ENCODE measurements around the gene ARRDC1.

ARRDC1 gene

GRCh38 chr9:137631345-137632229, 26.1 kb downstream of the ARRDC1 start:
- TF ChIP-seq CTCF (IDR thresholded peaks at IDR 0.05; ENCODE audit: insufficient read depth, low read length, missing control alignments): no peak
- POLR2A ChIA-PET: no interaction called here
- DNase-seq (ENCODE audit: low read depth, low spot score): no peak
- CTCF ChIA-PET: no interaction called here
- H3K4me3 ChIP-seq (ENCODE audit: low read depth, low read length): no peak overlapping the region

DNA sequence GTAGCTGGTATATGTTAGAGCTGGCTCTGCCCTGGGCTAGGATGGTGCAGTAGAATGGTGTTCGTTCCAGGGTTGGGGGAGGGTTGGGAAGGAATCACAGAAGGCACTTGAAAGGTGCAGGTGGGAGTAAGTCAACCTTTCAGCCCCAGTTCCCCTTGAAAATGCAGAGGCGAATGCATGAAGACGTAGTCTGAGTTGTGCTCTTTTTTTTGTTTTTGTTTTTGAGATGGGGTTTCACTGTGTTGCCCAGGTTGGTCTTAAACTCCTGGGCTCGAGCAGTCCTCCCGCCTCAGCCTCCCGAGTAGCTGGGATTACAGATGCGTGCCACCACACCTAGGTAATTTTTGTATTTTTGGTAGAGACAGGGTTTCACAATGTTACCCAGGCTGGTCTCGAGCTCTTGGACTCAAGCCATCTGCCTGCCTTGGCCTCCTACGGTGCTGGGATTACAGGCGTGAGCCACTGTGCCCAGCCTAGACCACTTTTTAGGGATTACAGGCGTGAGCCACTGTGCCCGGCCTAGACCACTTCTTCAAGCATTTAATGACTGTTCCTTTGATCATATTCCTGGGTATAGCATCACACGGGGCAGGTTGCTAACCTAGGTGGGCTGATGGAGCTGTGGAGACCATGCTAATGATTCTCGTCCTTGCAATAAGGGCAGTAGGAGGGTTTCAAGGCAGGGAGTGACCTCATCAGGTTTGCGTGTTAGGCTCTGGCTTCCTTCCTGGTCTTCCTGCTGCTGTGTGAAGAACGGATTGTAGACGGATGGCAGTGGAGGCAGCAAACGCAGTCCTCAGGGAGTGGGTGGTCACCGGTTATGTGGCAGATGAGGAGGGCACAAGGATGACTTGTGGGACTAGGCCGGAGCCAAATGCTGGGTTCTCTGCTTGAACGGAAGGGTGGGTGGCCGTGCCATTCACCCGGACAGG, 27.0 kb downstream of the ARRDC1 start:
- H3K4me3 ChIP-seq (ENCODE audit: low read depth, low read length): no peak overlapping the region
- CTCF ChIA-PET: interaction anchor here (1.0 kb wide), 1 partner anchor 12 kb away, joined by 4 read pairs; no protein-coding TSS in a partner anchor
- POLR2A ChIA-PET: no interaction called here
- no peak for TF ChIP-seq CTCF (IDR thresholded peaks at IDR 0.05; ENCODE audit: insufficient read depth, low read length, missing control alignments)
- no peak for DNase-seq (ENCODE audit: low read depth, low spot score)

DNA sequence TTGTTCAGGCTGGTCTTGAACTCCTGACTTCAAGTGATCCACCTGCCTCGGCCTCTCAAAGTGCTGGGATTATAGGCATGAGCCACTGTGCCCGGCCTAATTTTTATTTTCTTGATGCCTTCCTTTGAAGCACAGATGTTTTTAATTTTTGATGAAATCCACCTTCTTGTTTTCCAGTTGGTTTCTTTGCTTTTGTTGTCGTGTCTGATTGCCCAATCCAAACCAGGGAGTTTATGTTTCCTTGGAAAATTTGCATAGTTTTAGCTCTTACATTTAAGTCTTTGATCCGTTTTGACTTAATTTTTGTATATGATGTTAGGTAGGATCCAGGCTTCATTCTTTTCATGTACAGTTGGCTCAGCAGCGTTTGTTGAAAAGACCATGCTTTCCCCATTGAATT, 28.5 kb downstream of the ARRDC1 start:
- CTCF ChIA-PET: no interaction called here

GRCh38 chr9:137638680-137639079, 33.2 kb downstream of the ARRDC1 start:
- DNase-seq (ENCODE audit: low read depth, low spot score): no peak
- no peak overlapping the region for H3K4me3 ChIP-seq (ENCODE audit: low read depth, low read length)
- TF ChIP-seq CTCF (IDR thresholded peaks at IDR 0.05; ENCODE audit: insufficient read depth, low read length, missing control alignments): no peak
- ChIA-PET CTCF (interaction anchor here (1.1 to 1.8 kb wide), 3 partner anchors 17 to 35 kb away, joined by 3 to 7 read pairs (median 4); no protein-coding TSS in a partner anchor), POLR2A (no interaction called here)

More for the DNA sequence above, 28.5 kb downstream of the ARRDC1 start:
- no peak for TF ChIP-seq CTCF (IDR thresholded peaks at IDR 0.05; ENCODE audit: insufficient read depth, low read length, missing control alignments)
- H3K4me3 ChIP-seq (ENCODE audit: low read depth, low read length): no peak overlapping the region
- no peak for DNase-seq (ENCODE audit: low read depth, low spot score)
- POLR2A ChIA-PET: interaction anchor here (0.6 kb wide), 1 partner anchor 1271 kb away, joined by 3 read pairs; no protein-coding TSS in a partner anchor

- TF ChIP-seq CTCF (IDR thresholded peaks at IDR 0.05; ENCODE audit: insufficient read depth, low read length, missing control alignments): no peak
- no peak overlapping the region for H3K4me3 ChIP-seq (ENCODE audit: low read depth, low read length)
- ChIA-PET POLR2A (no interaction called here), CTCF (interaction anchor here (1.0 to 1.6 kb wide), 2 partner anchors 27 to 56 kb away, joined by 3 to 6 read pairs; no protein-coding TSS in a partner anchor)
- no peak for DNase-seq (ENCODE audit: low read depth, low spot score)
These were observed 34.0 kb downstream of the ARRDC1 start for GRCh38 chr9:137639303-137640051.

Measured in AG04449 (cell line).